Central memory CD8-positive, alpha-beta T cell (primary cell): Measurements from ENCODE around the gene NHERF1.

ENCODE experiments used
- ATAC-seq: fragments of 150-1000 bp; cut with Tn5 transposase; replicated peaks from 2 replicates; pipeline ENCODE4 v1.10.0; 2022; ENCODE audit warnings: mild to moderate bottlenecking, moderate FRiP score, moderate number of reproducible peaks; ENCODE audit not compliant: poor library complexity, severe bottlenecking; ENCODE audit errors: extremely low read depth
- DNase-seq, 2 donors: peaks; one replicate each; pipeline ENCODE4 v3.0.0; 2021; ENCODE audit warnings: low spot score in 2 of 2
- H3K27ac Mint-ChIP-seq: one replicate; pipeline ENCODE4 v1.8.0; 2022; ENCODE audit warnings: low read depth, mild to moderate bottlenecking, moderate library complexity, mixed read lengths
- H3K27me3 Mint-ChIP-seq: one replicate; pipeline ENCODE4 v1.8.0; 2022; ENCODE audit warnings: mixed read lengths
- H3K36me3 Mint-ChIP-seq: one replicate; pipeline ENCODE4 v1.8.0; 2022; ENCODE audit warnings: mild to moderate bottlenecking, moderate library complexity, mixed read lengths; ENCODE audit not compliant: insufficient read depth
- H3K4me1 Mint-ChIP-seq: one replicate; pipeline ENCODE4 v1.8.0; 2022; ENCODE audit warnings: mixed read lengths
- H3K4me3 Mint-ChIP-seq: one replicate; pipeline ENCODE4 v1.8.0; 2022; ENCODE audit warnings: mild to moderate bottlenecking, moderate library complexity, mixed read lengths
- H3K9me3 Mint-ChIP-seq: one replicate; pipeline ENCODE4 v1.8.0; 2022; ENCODE audit warnings: mixed read lengths

The NHERF1 gene

GRCh38 chr17:74748529-74749278 lies at the start of gene NHERF1:
Gene NHERF1 (plus strand): TSS chr17:74748628. CDS start chr17:74748847, 219 bp downstream.
- DNase-seq (peak; percentile 88 to 90), ATAC-seq (peak; percentile 82)
- peak within 1 kb of the TSS; percentile 98 for H3K27ac Mint-ChIP-seq
- H3K4me1 Mint-ChIP-seq, result peaks cover 60% of the 10 kb centered on the region
- no peaks in the 10 kb centered on the region for H3K9me3 Mint-ChIP-seq
- peak within 1 kb of the TSS; percentile 100 for H3K4me3 Mint-ChIP-seq
- no peaks in the 10 kb centered on the region for H3K27me3 Mint-ChIP-seq
- peaks cover 43% of the 10 kb centered on the region for H3K36me3 Mint-ChIP-seq

GRCh38 chr17:74699236-74699635 lies 49.2 kb upstream of the NHERF1 start:
- no peak for DNase-seq
- H3K27me3 Mint-ChIP-seq, result peaks cover 29% of the 10 kb centered on the region
- no peaks in the 10 kb centered on the region for H3K36me3 Mint-ChIP-seq

GRCh38 chr17:74702116-74702871 lies 46.1 kb upstream of the NHERF1 start:
- Mint-ChIP-seq H3K27ac (no peak overlapping the region), H3K27me3 (peaks cover 12% of the 10 kb centered on the region), H3K4me1 (no peaks in the 10 kb centered on the region), H3K9me3 (no peaks in the 10 kb centered on the region), H3K36me3 (no peaks in the 10 kb centered on the region), H3K4me3 (no peak overlapping the region)
- ATAC-seq (no peak), DNase-seq (no peak)

More at GRCh38 chr17:74699236-74699635, 49.2 kb upstream of the NHERF1 start:
- H3K27ac Mint-ChIP-seq, result no peak overlapping the region
- H3K4me3 Mint-ChIP-seq, result no peak overlapping the region
- H3K9me3 Mint-ChIP-seq, result no peaks in the 10 kb centered on the region
- no peaks in the 10 kb centered on the region for H3K4me1 Mint-ChIP-seq
- no peak for ATAC-seq

GRCh38 chr17:74703311-74703710 lies 45.1 kb upstream of the NHERF1 start:
- no peaks in the 10 kb centered on the region for H3K4me1 Mint-ChIP-seq
- no peaks in the 10 kb centered on the region for H3K36me3 Mint-ChIP-seq
- H3K27ac Mint-ChIP-seq, result no peak overlapping the region
- no peak overlapping the region for H3K4me3 Mint-ChIP-seq
- DNase-seq, result no peak
- no peaks in the 10 kb centered on the region for H3K9me3 Mint-ChIP-seq
- peaks cover 12% of the 10 kb centered on the region for H3K27me3 Mint-ChIP-seq
- no peak for ATAC-seq

GRCh38 chr17:74704544-74704943 lies 43.9 kb upstream of the NHERF1 start:
- DNase-seq (no peak), ATAC-seq (no peak)
- Mint-ChIP-seq H3K9me3 (no peaks in the 10 kb centered on the region), H3K36me3 (no peaks in the 10 kb centered on the region), H3K4me3 (no peak overlapping the region), H3K4me1 (no peaks in the 10 kb centered on the region), H3K27me3 (peaks cover 12% of the 10 kb centered on the region), H3K27ac (no peak overlapping the region)

- Mint-ChIP-seq H3K9me3 (no peaks in the 10 kb centered on the region), H3K27ac (peak overlapping the region; percentile 1), H3K4me3 (no peak overlapping the region), H3K27me3 (peaks cover 29% of the 10 kb centered on the region), H3K4me1 (peaks cover 19% of the 10 kb centered on the region), H3K36me3 (no peaks in the 10 kb centered on the region)
- no peak for DNase-seq
- no peak for ATAC-seq
These were observed 37.2 kb upstream of the NHERF1 start for GRCh38 chr17:74711058-74711824.

GRCh38 chr17:74712301-74712700 lies 36.1 kb upstream of the NHERF1 start:
- peaks cover 19% of the 10 kb centered on the region for H3K4me1 Mint-ChIP-seq
- peaks cover 29% of the 10 kb centered on the region for H3K27me3 Mint-ChIP-seq
- no peaks in the 10 kb centered on the region for H3K36me3 Mint-ChIP-seq
- peak overlapping the region; percentile 36 for H3K4me3 Mint-ChIP-seq
- H3K27ac Mint-ChIP-seq, result peak overlapping the region; percentile 16
- ATAC-seq (no peak), DNase-seq (no peak)
- H3K9me3 Mint-ChIP-seq, result no peaks in the 10 kb centered on the region

GRCh38 chr17:74712756-74713155 lies 35.7 kb upstream of the NHERF1 start, which contains the start of gene CD300LF:
Gene CD300LF (minus strand): TSS chr17:74712923. CDS start chr17:74712866, 57 bp downstream.
- ATAC-seq (no peak), DNase-seq (no peak)
- peaks cover 19% of the 10 kb centered on the region for H3K4me1 Mint-ChIP-seq
- H3K27me3 Mint-ChIP-seq, result peaks cover 29% of the 10 kb centered on the region
- H3K36me3 Mint-ChIP-seq, result no peaks in the 10 kb centered on the region
- H3K27ac Mint-ChIP-seq, result peak within 1 kb of the TSS; percentile 16
- H3K9me3 Mint-ChIP-seq, result no peaks in the 10 kb centered on the region
- peak within 1 kb of the TSS; percentile 36 for H3K4me3 Mint-ChIP-seq

- no peak overlapping the region for H3K4me3 Mint-ChIP-seq
- peaks cover 19% of the 10 kb centered on the region for H3K4me1 Mint-ChIP-seq
- ATAC-seq (no peak), DNase-seq (no peak)
- H3K36me3 Mint-ChIP-seq, result no peaks in the 10 kb centered on the region
- no peak overlapping the region for H3K27ac Mint-ChIP-seq
- H3K27me3 Mint-ChIP-seq, result peaks cover 29% of the 10 kb centered on the region
- no peaks in the 10 kb centered on the region for H3K9me3 Mint-ChIP-seq
These were observed 35.2 kb upstream of the NHERF1 start for GRCh38 chr17:74713171-74713755.

GRCh38 chr17:74715144-74715543 lies 33.3 kb upstream of the NHERF1 start:
- no peak for ATAC-seq
- peaks cover 29% of the 10 kb centered on the region for H3K27me3 Mint-ChIP-seq
- H3K9me3 Mint-ChIP-seq, result no peaks in the 10 kb centered on the region
- no peaks in the 10 kb centered on the region for H3K36me3 Mint-ChIP-seq
- H3K4me3 Mint-ChIP-seq, result no peak overlapping the region
- no peak overlapping the region for H3K27ac Mint-ChIP-seq
- peaks cover 19% of the 10 kb centered on the region for H3K4me1 Mint-ChIP-seq
- no peak for DNase-seq

- Mint-ChIP-seq H3K4me3 (no peak overlapping the region), H3K4me1 (no peaks in the 10 kb centered on the region), H3K27ac (no peak overlapping the region), H3K36me3 (peaks cover 1% of the 10 kb centered on the region), H3K9me3 (no peaks in the 10 kb centered on the region), H3K27me3 (no peaks in the 10 kb centered on the region)
- DNase-seq, result no peak
- no peak for ATAC-seq
These were observed 27.9 kb upstream of the NHERF1 start for GRCh38 chr17:74720506-74720905.

- Mint-ChIP-seq H3K4me3 (no peak overlapping the region), H3K4me1 (no peaks in the 10 kb centered on the region), H3K9me3 (no peaks in the 10 kb centered on the region), H3K27ac (no peak overlapping the region), H3K36me3 (peaks cover 1% of the 10 kb centered on the region), H3K27me3 (no peaks in the 10 kb centered on the region)
- DNase-seq, result no peak
- ATAC-seq, result no peak
These were observed 25.6 kb upstream of the NHERF1 start for GRCh38 chr17:74722782-74723181.
